NT2/D1 (cell line): ENCODE results near the gene KIF16B.

Experiments used
- YY1 ChIP-seq: IDR thresholded peaks from 2 replicates; pipeline ENCODE4 v1.6.1; 2011; ENCODE audit not compliant: insufficient read length, insufficient read depth
- ZNF274 ChIP-seq: IDR thresholded peaks from 2 replicates; pipeline ENCODE4 v1.6.1; 2011; ENCODE audit warnings: mild to moderate bottlenecking, low read depth, low read length

- no peak for TF ChIP-seq ZNF274
- no peak for TF ChIP-seq YY1
These were observed 182.3 kb downstream of the KIF16B start for GRCh38 chr20:16390991-16391390.
